Vagina (tissue), 2 donors: Measurements from ENCODE around the gene LRMDA.

ENCODE experiments used
- POLR2A ChIP-seq, 2 donors: fragments of 450-650 bp; IDR thresholded peaks; one replicate each; pipeline ENCODE4 v1.6.1; 2017; ENCODE audit warnings: antibody characterized with exemption in 2 of 2, mild to moderate bottlenecking in 2 of 2, moderate library complexity in 2 of 2
- TF ChIP-seq, protein P1 (sequence below), 3 experiments: fragments of 450-650 bp in 2 of 3; fragments of 200-600 bp in 1 of 3; sonication (generic) in 1 of 3; IDR thresholded peaks; one replicate each; pipeline ENCODE4 v1.5.1; 2017 to 2019; ENCODE audit warnings: antibody characterized with exemption in 3 of 3, mild to moderate bottlenecking in 2 of 3, moderate library complexity in 2 of 3

DNA sequence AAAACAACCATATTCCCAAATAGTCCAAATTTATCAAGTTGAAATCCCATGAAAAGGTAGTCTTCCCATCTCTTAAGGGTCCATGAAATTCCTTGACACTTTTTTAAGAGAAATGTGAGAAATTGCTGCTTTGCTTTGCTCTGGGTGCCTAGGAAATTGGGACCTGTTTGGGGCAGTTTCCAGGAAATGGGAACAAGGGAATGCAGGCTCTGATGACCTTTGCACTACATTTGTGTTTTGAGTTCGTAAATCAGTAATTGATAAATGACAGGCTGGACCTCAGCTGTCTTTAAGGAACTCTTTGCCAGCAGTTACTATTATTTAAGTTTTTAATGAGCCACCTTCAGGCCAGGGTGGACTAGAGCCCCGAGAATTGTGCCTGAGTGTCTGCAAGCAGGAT, 203.5 kb downstream of the LRMDA start:
- TF ChIP-seq, protein P1, sequence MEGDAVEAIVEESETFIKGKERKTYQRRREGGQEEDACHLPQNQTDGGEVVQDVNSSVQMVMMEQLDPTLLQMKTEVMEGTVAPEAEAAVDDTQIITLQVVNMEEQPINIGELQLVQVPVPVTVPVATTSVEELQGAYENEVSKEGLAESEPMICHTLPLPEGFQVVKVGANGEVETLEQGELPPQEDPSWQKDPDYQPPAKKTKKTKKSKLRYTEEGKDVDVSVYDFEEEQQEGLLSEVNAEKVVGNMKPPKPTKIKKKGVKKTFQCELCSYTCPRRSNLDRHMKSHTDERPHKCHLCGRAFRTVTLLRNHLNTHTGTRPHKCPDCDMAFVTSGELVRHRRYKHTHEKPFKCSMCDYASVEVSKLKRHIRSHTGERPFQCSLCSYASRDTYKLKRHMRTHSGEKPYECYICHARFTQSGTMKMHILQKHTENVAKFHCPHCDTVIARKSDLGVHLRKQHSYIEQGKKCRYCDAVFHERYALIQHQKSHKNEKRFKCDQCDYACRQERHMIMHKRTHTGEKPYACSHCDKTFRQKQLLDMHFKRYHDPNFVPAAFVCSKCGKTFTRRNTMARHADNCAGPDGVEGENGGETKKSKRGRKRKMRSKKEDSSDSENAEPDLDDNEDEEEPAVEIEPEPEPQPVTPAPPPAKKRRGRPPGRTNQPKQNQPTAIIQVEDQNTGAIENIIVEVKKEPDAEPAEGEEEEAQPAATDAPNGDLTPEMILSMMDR (IDR thresholded peaks at IDR 0.05), result no peak
- no peak for TF ChIP-seq POLR2A (IDR thresholded peaks at IDR 0.05)
